ENCODE data around the gene TRIP10. TPM values are rescaled to one million over a fixed set of nuclear protein-coding genes. Genes with fewer than 3 reads are reported as not detected.
A peak's percentile ranks its signal among the peaks of the same experiment; 100 is the strongest.

TRIP10 gene
- total and polyA plus RNA-seq, 10 of the 15 experiments (the other 5 are each of a cell fraction or from before 2014, with no cell fraction given), result 0.79 to 54.5 (median 32.5) TPM

DNA sequence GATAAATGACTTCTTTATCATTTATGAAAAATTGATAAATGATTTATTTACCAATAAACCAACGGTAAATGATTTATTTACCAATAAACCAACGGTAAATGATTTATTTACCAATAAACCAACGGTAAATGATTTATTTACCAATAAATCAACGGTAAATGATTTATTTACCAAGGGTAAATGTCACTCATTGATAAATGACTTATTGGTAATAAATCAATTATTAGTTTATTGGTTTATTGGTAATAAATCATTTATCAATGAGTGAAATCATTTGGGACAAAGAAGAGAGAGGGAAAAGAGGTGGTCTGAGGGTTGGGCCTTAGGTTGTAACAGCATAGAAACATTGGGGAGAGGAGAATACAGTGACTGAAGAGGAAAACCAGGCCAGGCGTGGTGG is 54.5 kb downstream of the TRIP10 start:
- Histone ChIP-seq H3K79me2 (ENCODE audit: control insufficient read depth, insufficient read depth, low read length) (peaks cover 58% of the 10 kb centered on the region), H3K9me3 (replicated peaks; ENCODE audit: control insufficient read depth, insufficient read depth, low read length) (peaks cover 2% of the 10 kb centered on the region; the same call in 1 of the 3 replicates), H3K27me3 (replicated peaks in 1 of 2; ENCODE audit: control insufficient read depth in 2 of 2, insufficient read depth in 2 of 2, low read length in 1 of 2) (no peaks in the 10 kb centered on the region), H3K9ac (ENCODE audit: control insufficient read depth, insufficient read depth, low read length) (no peak overlapping the region), H4K20me1 (ENCODE audit: control insufficient read depth, insufficient read depth) (peaks cover 3% of the 10 kb centered on the region; the same call in 1 of the 2 replicates), H3K4me1 (ENCODE audit: control insufficient read depth, insufficient read depth, low read length) (no peaks in the 10 kb centered on the region), H3K4me3 (no peak overlapping the region), H3K27ac (ENCODE audit: control insufficient read depth, insufficient read depth) (no peak overlapping the region), H2AFZ (ENCODE audit: control insufficient read depth, low read depth, low read length) (no peak overlapping the region), H3K36me3 (ENCODE audit: control insufficient read depth in 2 of 2, insufficient read depth in 2 of 2, low read length in 1 of 2) (peaks cover 5 to 6% of the 10 kb centered on the region in 2 experiments; a peak in 3 of 4 replicates), H3K4me2 (ENCODE audit: control insufficient read depth, insufficient read depth) (no peak overlapping the region)
- FAIRE-seq (no peak), DNase-seq (ENCODE audit: low read depth, low spot score) (no peak), ATAC-seq (no peak)
- intact Hi-C loops (cut with micrococcal nuclease; ENCODE audit: unreplicated experiment) (no loop called here), in situ Hi-C loops (cut with MboI) (no loop called here)
- ChIA-PET CTCF (no interaction called here), SMC1A (ENCODE audit: uncharacterized antibody, unreplicated experiment) (no interaction called here), POLR2A (no interaction called here), RAD21 (ENCODE audit: unreplicated experiment) (no interaction called here)
- no peak for TF ChIP-seq ZBED1 (IDR thresholded peaks at IDR 0.05; ENCODE audit: borderline replicate concordance)
- TF ChIP-seq, protein P1, sequence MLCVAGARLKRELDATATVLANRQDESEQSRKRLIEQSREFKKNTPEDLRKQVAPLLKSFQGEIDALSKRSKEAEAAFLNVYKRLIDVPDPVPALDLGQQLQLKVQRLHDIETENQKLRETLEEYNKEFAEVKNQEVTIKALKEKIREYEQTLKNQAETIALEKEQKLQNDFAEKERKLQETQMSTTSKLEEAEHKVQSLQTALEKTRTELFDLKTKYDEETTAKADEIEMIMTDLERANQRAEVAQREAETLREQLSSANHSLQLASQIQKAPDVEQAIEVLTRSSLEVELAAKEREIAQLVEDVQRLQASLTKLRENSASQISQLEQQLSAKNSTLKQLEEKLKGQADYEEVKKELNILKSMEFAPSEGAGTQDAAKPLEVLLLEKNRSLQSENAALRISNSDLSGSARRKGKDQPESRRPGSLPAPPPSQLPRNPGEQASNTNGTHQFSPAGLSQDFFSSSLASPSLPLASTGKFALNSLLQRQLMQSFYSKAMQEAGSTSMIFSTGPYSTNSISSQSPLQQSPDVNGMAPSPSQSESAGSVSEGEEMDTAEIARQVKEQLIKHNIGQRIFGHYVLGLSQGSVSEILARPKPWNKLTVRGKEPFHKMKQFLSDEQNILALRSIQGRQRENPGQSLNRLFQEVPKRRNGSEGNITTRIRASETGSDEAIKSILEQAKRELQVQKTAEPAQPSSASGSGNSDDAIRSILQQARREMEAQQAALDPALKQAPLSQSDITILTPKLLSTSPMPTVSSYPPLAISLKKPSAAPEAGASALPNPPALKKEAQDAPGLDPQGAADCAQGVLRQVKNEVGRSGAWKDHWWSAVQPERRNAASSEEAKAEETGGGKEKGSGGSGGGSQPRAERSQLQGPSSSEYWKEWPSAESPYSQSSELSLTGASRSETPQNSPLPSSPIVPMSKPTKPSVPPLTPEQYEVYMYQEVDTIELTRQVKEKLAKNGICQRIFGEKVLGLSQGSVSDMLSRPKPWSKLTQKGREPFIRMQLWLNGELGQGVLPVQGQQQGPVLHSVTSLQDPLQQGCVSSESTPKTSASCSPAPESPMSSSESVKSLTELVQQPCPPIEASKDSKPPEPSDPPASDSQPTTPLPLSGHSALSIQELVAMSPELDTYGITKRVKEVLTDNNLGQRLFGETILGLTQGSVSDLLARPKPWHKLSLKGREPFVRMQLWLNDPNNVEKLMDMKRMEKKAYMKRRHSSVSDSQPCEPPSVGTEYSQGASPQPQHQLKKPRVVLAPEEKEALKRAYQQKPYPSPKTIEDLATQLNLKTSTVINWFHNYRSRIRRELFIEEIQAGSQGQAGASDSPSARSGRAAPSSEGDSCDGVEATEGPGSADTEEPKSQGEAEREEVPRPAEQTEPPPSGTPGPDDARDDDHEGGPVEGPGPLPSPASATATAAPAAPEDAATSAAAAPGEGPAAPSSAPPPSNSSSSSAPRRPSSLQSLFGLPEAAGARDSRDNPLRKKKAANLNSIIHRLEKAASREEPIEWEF (IDR thresholded peaks at IDR 0.05; ENCODE audit: insufficient replicate concordance, low read depth, low read length), result peak; percentile 19
- over 99% methylated on average over 5 of the region's 5 CpGs for WGBS (ENCODE audit: insufficient coverage, insufficient replicate concordance, low lambda C conversion rate, missing lambda C conversion rate)
- no TSS peak for BruUV-seq (replicated peaks)

Measured in GM12878 (cell line).